DOHH2 (cell line): ENCODE results near the gene BAZ2B.

Source experiments
- H3F3A ChIP-seq: fragments of 200-600 bp; sonication (generic), shearing (Covaris generic); 2 replicates; pipeline ENCODE4 v1.6.0; 2016; ENCODE audit warnings: antibody characterized with exemption, mild to moderate bottlenecking; ENCODE audit not compliant: control insufficient read depth, insufficient read depth
- H3K27ac ChIP-seq: fragments of 200-600 bp; sonication (generic); 2 replicates; pipeline ENCODE4 v1.5.1; 2014; ENCODE audit warnings: low read depth, mild to moderate bottlenecking, low read length, moderate library complexity
- H3K27me3 ChIP-seq: fragments of 200-600 bp; sonication (generic); 2 replicates; pipeline ENCODE4 v1.6.1; 2014; ENCODE audit warnings: mild to moderate bottlenecking, low read length, mixed read lengths; ENCODE audit not compliant: control insufficient read depth
- H3K36me3 ChIP-seq: fragments of 200-600 bp; sonication (generic); 2 replicates; pipeline ENCODE4 v1.6.1; 2014; ENCODE audit warnings: mild to moderate bottlenecking, low read length, moderate library complexity, mixed read lengths; ENCODE audit not compliant: control insufficient read depth
- H3K4me1 ChIP-seq: fragments of 200-600 bp; sonication (generic); 2 replicates; pipeline ENCODE4 v1.6.1; 2014; ENCODE audit warnings: mild to moderate bottlenecking, low read length, mixed read lengths; ENCODE audit not compliant: control insufficient read depth
- H3K4me2 ChIP-seq: fragments of 200-600 bp; sonication (generic); 2 replicates; pipeline ENCODE4 v1.6.0; 2014; ENCODE audit warnings: mild to moderate bottlenecking, low read length, moderate library complexity
- H3K4me3 ChIP-seq: fragments of 200-600 bp; sonication (generic); 2 replicates; pipeline ENCODE4 v1.5.1; 2014; ENCODE audit warnings: mild to moderate bottlenecking, low read length, mixed read lengths
- H3K79me2 ChIP-seq: fragments of 200-600 bp; sonication (generic); 2 replicates; pipeline ENCODE4 v1.6.1; 2014; ENCODE audit warnings: mild to moderate bottlenecking, low read length, mixed read lengths; ENCODE audit not compliant: control insufficient read depth
- H3K9me2 ChIP-seq: fragments of 200-600 bp; sonication (generic); replicated peaks from 2 replicates; pipeline ENCODE4 v1.6.1; 2014; ENCODE audit warnings: mild to moderate bottlenecking, low read length, mixed read lengths; ENCODE audit not compliant: control insufficient read depth
- H3K9me3 ChIP-seq: fragments of 200-600 bp; sonication (generic); 2 replicates; pipeline ENCODE4 v1.6.1; 2014; ENCODE audit warnings: antibody characterized with exemption, low read length, mixed read lengths; ENCODE audit not compliant: control insufficient read depth, insufficient read depth
- H4K20me1 ChIP-seq: fragments of 200-600 bp; sonication (generic); 2 replicates; pipeline ENCODE4 v1.6.0; 2014; ENCODE audit warnings: low read depth, mild to moderate bottlenecking, antibody characterized with exemption, low read length, moderate library complexity; ENCODE audit not compliant: control insufficient read depth, insufficient read depth
- CTCF ChIP-seq: fragments of 200-600 bp; sonication (generic); IDR thresholded peaks from one replicate; pipeline ENCODE4 v1.5.1; 2014; ENCODE audit warnings: antibody characterized with exemption, mild to moderate bottlenecking, low read depth, low read length; ENCODE audit not compliant: poor library complexity, severe bottlenecking
- EZH2phosphoT487 ChIP-seq: fragments of 200-600 bp; sonication (generic); IDR thresholded peaks from 2 replicates; pipeline ENCODE4 v1.6.1; 2017; ENCODE audit warnings: borderline replicate concordance, mild to moderate bottlenecking, antibody characterized with exemption, low read length, moderate library complexity, mixed read lengths

The BAZ2B gene

GRCh38 chr2:159531475-159531874, 84.9 kb downstream of the BAZ2B start:
- Histone ChIP-seq H3K27me3 (no peaks in the 10 kb centered on the region), H3K4me3 (no peak overlapping the region), H3K79me2 (no peaks in the 10 kb centered on the region), H3K9me2 (no peaks in the 10 kb centered on the region), H3K27ac (no peak overlapping the region), H3K36me3 (no peaks in the 10 kb centered on the region), H3K4me2 (no peak overlapping the region), H3K9me3 (no peaks in the 10 kb centered on the region), H3K4me1 (no peaks in the 10 kb centered on the region), H4K20me1 (no peaks in the 10 kb centered on the region), H3F3A (no peaks in the 10 kb centered on the region)
- TF ChIP-seq EZH2phosphoT487 = no peak
- TF ChIP-seq CTCF = no peak

GRCh38 chr2:159526433-159526832, 89.9 kb downstream of the BAZ2B start:
- H3K36me3 ChIP-seq = no peaks in the 10 kb centered on the region
- TF ChIP-seq EZH2phosphoT487 = no peak
- no peak for TF ChIP-seq CTCF
- H3K9me2 ChIP-seq = no peaks in the 10 kb centered on the region
- H3K4me1 ChIP-seq = no peaks in the 10 kb centered on the region
- no peak overlapping the region for H3K27ac ChIP-seq
- H3K27me3 ChIP-seq = no peaks in the 10 kb centered on the region
- H3K9me3 ChIP-seq = no peaks in the 10 kb centered on the region
- no peaks in the 10 kb centered on the region for H3F3A ChIP-seq
- H3K4me3 ChIP-seq = no peak overlapping the region
- H3K79me2 ChIP-seq = no peaks in the 10 kb centered on the region
- no peak overlapping the region for H3K4me2 ChIP-seq
- H4K20me1 ChIP-seq = no peaks in the 10 kb centered on the region

GRCh38 chr2:159525012-159525411, 91.3 kb downstream of the BAZ2B start:
- no peak overlapping the region for H3K4me2 ChIP-seq
- H3K27ac ChIP-seq = no peak overlapping the region
- no peaks in the 10 kb centered on the region for H3K36me3 ChIP-seq
- no peaks in the 10 kb centered on the region for H3K9me3 ChIP-seq
- no peaks in the 10 kb centered on the region for H3F3A ChIP-seq
- TF ChIP-seq CTCF = no peak
- TF ChIP-seq EZH2phosphoT487 = no peak
- no peaks in the 10 kb centered on the region for H3K79me2 ChIP-seq
- no peak overlapping the region for H3K4me3 ChIP-seq
- no peaks in the 10 kb centered on the region for H3K9me2 ChIP-seq
- H3K27me3 ChIP-seq = no peaks in the 10 kb centered on the region
- no peaks in the 10 kb centered on the region for H3K4me1 ChIP-seq
- H4K20me1 ChIP-seq = no peaks in the 10 kb centered on the region

GRCh38 chr2:159521272-159521671, 95.1 kb downstream of the BAZ2B start:
- H3F3A ChIP-seq = peaks cover 20% of the 10 kb centered on the region
- no peaks in the 10 kb centered on the region for H3K79me2 ChIP-seq
- no peaks in the 10 kb centered on the region for H3K27me3 ChIP-seq
- no peak overlapping the region for H3K4me2 ChIP-seq
- H3K9me3 ChIP-seq = no peaks in the 10 kb centered on the region
- TF ChIP-seq EZH2phosphoT487 (no peak), CTCF (no peak)
- H3K36me3 ChIP-seq = no peaks in the 10 kb centered on the region
- no peak overlapping the region for H3K27ac ChIP-seq
- no peaks in the 10 kb centered on the region for H4K20me1 ChIP-seq
- H3K9me2 ChIP-seq = no peaks in the 10 kb centered on the region
- H3K4me3 ChIP-seq = no peak overlapping the region
- H3K4me1 ChIP-seq = peaks cover 12% of the 10 kb centered on the region
